Ascending aorta (tissue), 2 donors: ENCODE results near the gene NCOA1. TPM values are rescaled to one million over a fixed set of nuclear protein-coding genes. Genes with fewer than 3 reads are reported as not detected.

Experiments used
- DNase-seq, 2 donors: peaks; one replicate each; pipeline ENCODE4 v3.0.0-alpha.2; 2019; ENCODE audit warnings: low spot score in 2 of 2
- H3K27ac ChIP-seq, 2 donors: fragments of 200-600 bp; sonication (generic); one replicate each; pipeline ENCODE4 v1.5.1; 2016 to 2017; ENCODE audit warnings: mild to moderate bottlenecking in 1 of 2
- H3K27me3 ChIP-seq: fragments of 200-600 bp; sonication (generic); one replicate; pipeline ENCODE4 v1.5.1; 2017
- H3K36me3 ChIP-seq, 2 donors: fragments of 200-600 bp; sonication (generic); one replicate each; pipeline ENCODE4 v1.5.1; 2016
- H3K4me1 ChIP-seq, 2 donors: fragments of 200-600 bp; sonication (generic); one replicate each; pipeline ENCODE4 v1.5.1; 2016 to 2017; ENCODE audit warnings: mild to moderate bottlenecking in 1 of 2
- H3K4me3 ChIP-seq, 2 donors: fragments of 200-600 bp; sonication (generic); one replicate each; pipeline ENCODE4 v1.5.1; 2016 to 2017; ENCODE audit warnings: mild to moderate bottlenecking in 1 of 2
- H3K9me3 ChIP-seq, 2 donors: fragments of 200-600 bp; sonication (generic); one replicate each; pipeline ENCODE4 v1.5.1; 2016
- CTCF ChIP-seq, 3 experiments: fragments of 200-600 bp in 2 of 3; fragments of 450-650 bp in 1 of 3; sonication (generic) in 2 of 3; IDR thresholded peaks; one replicate each; pipeline ENCODE4 v1.5.1; 2016 to 2019; ENCODE audit warnings: antibody characterized with exemption in 3 of 3, mild to moderate bottlenecking in 1 of 3, moderate library complexity in 1 of 3
- intact Hi-C: fragments of 100-400 bp; cut with DNase I; formaldehyde crosslinking; loops from one replicate; pipeline ENCODE4 v1.15.1; 2023
- total RNA-seq: library from RNA; depleted of rRNA; stranded (reverse); fragments of >200 nt; gene quantifications from one replicate; pipeline ENCODE4 v1.1.0, GENCODE V29; 2016

The NCOA1 gene
- total RNA-seq, 1 donor from 2014 or later, result 19.3 TPM

GRCh38 chr2:24682304-24682703 is 191.2 kb downstream of the NCOA1 start:
- no peaks in the 10 kb centered on the region for H3K27me3 ChIP-seq
- no peak overlapping the region for H3K4me3 ChIP-seq
- peaks cover 0 to 5% of the 10 kb centered on the region in 2 donors for H3K36me3 ChIP-seq
- no peaks in the 10 kb centered on the region for H3K4me1 ChIP-seq
- DNase-seq, result no peak
- intact Hi-C loops, result no loop called here
- no peak for TF ChIP-seq CTCF (IDR thresholded peaks at IDR 0.05)
- H3K27ac ChIP-seq, result no peak overlapping the region
- no peaks in the 10 kb centered on the region for H3K9me3 ChIP-seq

- Histone ChIP-seq H3K36me3 (peaks cover 0 to 5% of the 10 kb centered on the region in 2 donors), H3K4me1 (no peaks in the 10 kb centered on the region)
- intact Hi-C loops, result no loop called here
Observed at GRCh38 chr2:24683408-24683807, 192.4 kb downstream of the NCOA1 start.

GRCh38 chr2:24690524-24690923 is 199.5 kb downstream of the NCOA1 start:
- Histone ChIP-seq H3K27me3 (no peaks in the 10 kb centered on the region), H3K4me3 (no peak overlapping the region), H3K27ac (no peak overlapping the region), H3K9me3 (no peaks in the 10 kb centered on the region), H3K4me1 (peaks cover 0 to 5% of the 10 kb centered on the region in 2 donors), H3K36me3 (no peaks in the 10 kb centered on the region)
- intact Hi-C loops, result no loop called here
- DNase-seq, result no peak
- TF ChIP-seq CTCF (IDR thresholded peaks at IDR 0.05), result no peak

More at GRCh38 chr2:24683408-24683807, 192.4 kb downstream of the NCOA1 start:
- H3K4me3 ChIP-seq, result no peak overlapping the region
- H3K9me3 ChIP-seq, result no peaks in the 10 kb centered on the region
- DNase-seq, result no peak
- H3K27ac ChIP-seq, result no peak overlapping the region
- H3K27me3 ChIP-seq, result no peaks in the 10 kb centered on the region
- no peak for TF ChIP-seq CTCF (IDR thresholded peaks at IDR 0.05)

GRCh38 chr2:24691806-24692205 is 200.8 kb downstream of the NCOA1 start:
- Histone ChIP-seq H3K4me1 (peaks cover 0 to 5% of the 10 kb centered on the region in 2 donors), H3K9me3 (no peaks in the 10 kb centered on the region), H3K36me3 (no peaks in the 10 kb centered on the region), H3K27me3 (no peaks in the 10 kb centered on the region), H3K27ac (no peak overlapping the region), H3K4me3 (no peak overlapping the region)
- no peak for DNase-seq
- TF ChIP-seq CTCF (IDR thresholded peaks at IDR 0.05), result no peak
- intact Hi-C loops, result no loop called here

- no peak overlapping the region for H3K27ac ChIP-seq
- H3K27me3 ChIP-seq, result no peaks in the 10 kb centered on the region
- no peak for DNase-seq
- TF ChIP-seq CTCF (IDR thresholded peaks at IDR 0.05), result no peak
- H3K36me3 ChIP-seq, result peaks cover 4 to 6% of the 10 kb centered on the region in 2 donors
- intact Hi-C loops, result no loop called here
- no peak overlapping the region for H3K4me3 ChIP-seq
- H3K9me3 ChIP-seq, result no peaks in the 10 kb centered on the region
- H3K4me1 ChIP-seq, result peaks cover 0 to 4% of the 10 kb centered on the region in 2 donors
Observed at GRCh38 chr2:24697792-24698191, 206.7 kb downstream of the NCOA1 start.

GRCh38 chr2:24702800-24703199 is 211.7 kb downstream of the NCOA1 start:
- TF ChIP-seq CTCF (IDR thresholded peaks at IDR 0.05), result no peak
- Histone ChIP-seq H3K9me3 (no peaks in the 10 kb centered on the region), H3K27ac (no peak overlapping the region), H3K27me3 (no peaks in the 10 kb centered on the region), H3K4me1 (peaks cover 0 to 4% of the 10 kb centered on the region in 2 donors), H3K4me3 (no peak overlapping the region), H3K36me3 (peaks cover 12 to 24% of the 10 kb centered on the region in 2 donors)
- no peak for DNase-seq
- intact Hi-C loops, result no loop called here
